Endothelial cell of umbilical vein (primary cell): ENCODE measurements around the gene PTTG1IP. TPM values are rescaled to one million over a fixed set of nuclear protein-coding genes. Genes with fewer than 3 reads are reported as not detected.

Source experiments
- BruUV-seq: library from RNA; stranded (reverse); fragments of 400-500 nt; replicated peaks from 2 replicates; lab custom pipeline; 2021; lab: Mats Ljungman, UMichigan
- CTCF ChIA-PET: fragments of 300-600, 350-600 bp; sonication (Branson Sonifier 250); formaldehyde crosslinking; loops from one replicate; lab custom pipeline; 2021; ENCODE audit warnings: antibody characterized with exemption, inconsistent platforms; lab: Charles Lee
- POLR2A ChIA-PET: fragments of 300-600, 350-600 bp; sonication (Branson Sonifier 250); formaldehyde crosslinking; loops from one replicate; lab custom pipeline; 2021; ENCODE audit warnings: antibody characterized with exemption, inconsistent platforms; lab: Charles Lee
- DNase-seq: peaks from one replicate; pipeline ENCODE4 v3.0.0-alpha.2; 2011; ENCODE audit warnings: low read depth, low spot score
- FAIRE-seq: peaks from 2 replicates; lab custom pipeline; 2011; peaks lifted over from hg19 to GRCh38; lab: Jason Lieb, UNC
- H2AFZ ChIP-seq: 2 replicates; pipeline ENCODE4 v1.6.0; 2012; ENCODE audit warnings: low read depth, low read length, control low read depth, inconsistent platforms
- H3K27ac ChIP-seq: 2 replicates; pipeline ENCODE4 v1.5.1; 2011; ENCODE audit warnings: low read depth, mild to moderate bottlenecking, control low read depth, low read length, moderate library complexity; ENCODE audit not compliant: insufficient read depth
- H3K27me3 ChIP-seq, 2 experiments: 2 replicates each; pipeline versions ENCODE4 v1.6.0 to v1.6.1; 2011; ENCODE audit warnings: low read length in 2 of 2, mixed read lengths in 1 of 2; ENCODE audit not compliant: control insufficient read depth in 2 of 2, insufficient read depth in 2 of 2
- H3K36me3 ChIP-seq, 2 experiments: 2 replicates in 1 of 2; 3 replicates in 1 of 2; pipeline ENCODE4 v1.5.1; 2011; ENCODE audit warnings: low read length in 2 of 2, mild to moderate bottlenecking in 1 of 2, moderate library complexity in 1 of 2; ENCODE audit not compliant: control insufficient read depth in 2 of 2, insufficient read depth in 2 of 2; ENCODE audit errors: extremely low read depth in 1 of 2
- H3K4me1 ChIP-seq: 3 replicates; pipeline ENCODE4 v1.5.1; 2011; ENCODE audit warnings: mild to moderate bottlenecking, low read length; ENCODE audit not compliant: control insufficient read depth, insufficient read depth; ENCODE audit errors: extremely low read depth
- H3K4me2 ChIP-seq: 2 replicates; pipeline ENCODE4 v1.6.1; 2011; ENCODE audit warnings: low read length, control low read depth, mixed read lengths; ENCODE audit not compliant: insufficient read depth
- H3K4me3 ChIP-seq, 3 experiments: fragments of 200-600 bp in 1 of 3; sonication (generic), shearing (Covaris generic) in 1 of 3; replicated peaks in 1 of 3; 2 replicates each; pipeline ENCODE4 v1.5.1; 2011 to 2016; ENCODE audit warnings: control low read depth in 3 of 3, low read length in 3 of 3, mild to moderate bottlenecking in 2 of 3, inconsistent platforms in 1 of 3, low read depth in 1 of 3, moderate library complexity in 1 of 3; ENCODE audit not compliant: insufficient read depth in 1 of 3
- H3K79me2 ChIP-seq: 2 replicates; pipeline ENCODE4 v1.6.0; 2012; ENCODE audit warnings: low read length, inconsistent platforms; ENCODE audit not compliant: control insufficient read depth, insufficient read depth
- H3K9ac ChIP-seq: replicated peaks from 2 replicates; pipeline ENCODE3; 2011; ENCODE audit warnings: low read length, control low read depth; ENCODE audit not compliant: insufficient read depth; ENCODE audit errors: extremely low read depth
- H3K9me1 ChIP-seq: replicated peaks from 3 replicates; pipeline ENCODE4 v1.6.0; 2011; ENCODE audit warnings: mild to moderate bottlenecking, low read length; ENCODE audit not compliant: control insufficient read depth, insufficient read depth; ENCODE audit errors: extremely low read depth
- H3K9me3 ChIP-seq: replicated peaks from 2 replicates; pipeline ENCODE4 v1.5.1; 2012; ENCODE audit warnings: low read length, inconsistent platforms; ENCODE audit not compliant: control insufficient read depth, insufficient read depth
- H4K20me1 ChIP-seq: replicated peaks from 2 replicates; pipeline ENCODE3; 2011; ENCODE audit warnings: mild to moderate bottlenecking, low read length; ENCODE audit not compliant: control insufficient read depth, insufficient read depth; ENCODE audit errors: extremely low read depth
- CTCF ChIP-seq, 2 donors: IDR thresholded peaks; 1 replicate in 1 of 2; 2 replicates in 1 of 2; pipeline ENCODE4 v1.5.1; 2011; ENCODE audit warnings: low read length in 2 of 2, mild to moderate bottlenecking in 2 of 2, moderate library complexity in 2 of 2, control low read depth in 1 of 2, inconsistent platforms in 1 of 2, low read depth in 1 of 2; ENCODE audit not compliant: insufficient read depth in 1 of 2; ENCODE audit errors: extremely low read depth in 1 of 2
- GATA2 ChIP-seq: IDR thresholded peaks from 2 replicates; pipeline ENCODE4 v1.7.0; 2011; ENCODE audit warnings: low read depth, mild to moderate bottlenecking, moderate library complexity, mixed read lengths, low read length; ENCODE audit not compliant: insufficient read length, insufficient read depth
- JUN ChIP-seq: IDR thresholded peaks from 2 replicates; pipeline ENCODE4 v1.6.1; 2011; ENCODE audit warnings: borderline replicate concordance, low read depth; ENCODE audit not compliant: insufficient read length, insufficient read depth
- MAX ChIP-seq: IDR thresholded peaks from 2 replicates; pipeline ENCODE4 v1.6.1; 2011; ENCODE audit not compliant: insufficient read depth, insufficient read length
- MYC ChIP-seq: IDR thresholded peaks from one replicate; pipeline ENCODE4 v1.6.1; 2011; ENCODE audit warnings: mild to moderate bottlenecking, low read depth, low read length
- POLR2A ChIP-seq: IDR thresholded peaks from 2 replicates; pipeline ENCODE4 v1.6.1; 2012; ENCODE audit warnings: low read depth, mild to moderate bottlenecking, control low read depth, low read length
- POLR2AphosphoS5 ChIP-seq: IDR thresholded peaks from 2 replicates; pipeline ENCODE4 v1.6.1; 2012; ENCODE audit warnings: low read depth, mild to moderate bottlenecking, control low read depth, low read length, moderate library complexity; ENCODE audit not compliant: insufficient read depth
- dilution Hi-C: fragments of 300-500 bp; cut with MboI; formaldehyde crosslinking; loops from one replicate; pipeline ENCODE4 v1.15.0; 2019; ENCODE audit warnings: low sequenced_read_pairs; ENCODE audit not compliant: extremely low pct_ligation_motif_present
- intact Hi-C: fragments of 100-400 bp; cut with micrococcal nuclease; formaldehyde crosslinking; loops from one replicate; pipeline ENCODE4 v1.10.0; 2022
- polyA plus RNA-seq, 4 experiments: library from polyadenylated mRNA; depleted of rRNA in 3 of 4; stranded (reverse) in 3 of 4; unstranded in 1 of 4; fragments of >200 nt; gene quantifications; 2 replicates each; pipeline versions ENCODE4 v1.2.1 to v1.2.3, GENCODE V29; 2011 to 2012; ENCODE audit warnings: missing spikeins in 1 of 4
- total RNA-seq: library from RNA; stranded (reverse); gene quantifications from 2 replicates; pipeline ENCODE4 v1.2.3, GENCODE V29; 2021

Gene PTTG1IP
- total and polyA plus RNA-seq, 2 donors (not counting 3 experiments of a cell fraction or from before 2014, with no cell fraction given) = 342 to 415 TPM

- DNase-seq = no peak
- Histone ChIP-seq H3K36me3 (no peaks in the 10 kb centered on the region), H3K4me1 (no peaks in the 10 kb centered on the region), H3K27me3 (peaks cover 0 to 16% of the 10 kb centered on the region in 2 experiments), H4K20me1 (no peaks in the 10 kb centered on the region), H3K4me3 (no peak overlapping the region), H3K79me2 (no peaks in the 10 kb centered on the region), H3K9me3 (peaks cover 3% of the 10 kb centered on the region), H3K9ac (no peak overlapping the region), H3K4me2 (no peak overlapping the region), H3K9me1 (no peaks in the 10 kb centered on the region), H3K27ac (no peak overlapping the region), H2AFZ (no peak overlapping the region)
- dilution Hi-C loops = no loop called here
- FAIRE-seq = no peak
- TF ChIP-seq GATA2 (no peak), MYC (no peak), MAX (no peak), POLR2A (no peak), JUN (no peak)
- intact Hi-C loops = no loop called here
- POLR2A ChIA-PET = interaction anchor here (0.7 kb wide), 1 partner anchor 11 kb away, joined by 5 read pairs; no protein-coding TSS in a partner anchor
- CTCF ChIA-PET = no interaction called here
- no TSS peak for BruUV-seq
Observed at GRCh38 chr21:44828362-44829056, 45.0 kb downstream of the PTTG1IP start.

- Histone ChIP-seq H3K4me3 (no peak overlapping the region), H4K20me1 (no peaks in the 10 kb centered on the region), H3K36me3 (no peaks in the 10 kb centered on the region), H3K9me1 (no peaks in the 10 kb centered on the region), H2AFZ (no peak overlapping the region), H3K9ac (no peak overlapping the region), H3K4me1 (peaks cover 4% of the 10 kb centered on the region), H3K27ac (no peak overlapping the region), H3K4me2 (no peak overlapping the region), H3K79me2 (no peaks in the 10 kb centered on the region), H3K9me3 (peaks cover 2% of the 10 kb centered on the region), H3K27me3 (peaks cover 0 to 4% of the 10 kb centered on the region in 2 experiments)
- intact Hi-C loops (no loop called here), dilution Hi-C loops (no loop called here)
- no TSS peak for BruUV-seq
- CTCF ChIA-PET = no interaction called here
- POLR2A ChIA-PET = no interaction called here
- DNase-seq (no peak), FAIRE-seq (no peak)
- TF ChIP-seq MAX (no peak), GATA2 (no peak), CTCF (IDR thresholded peaks at IDR 0.05; ENCODE audit: extremely low read depth in 1 of 2, insufficient read depth in 1 of 2, low read depth in 1 of 2, low read length in 2 of 2) (no peak), POLR2AphosphoS5 (no peak)
Observed at GRCh38 chr21:44823179-44823660, 50.3 kb downstream of the PTTG1IP start.
